Hypothalamus (tissue), 51 donors: Measurements from ENCODE around the gene KRTAP15-1.

Experiments
- DNase-seq, 51 donors: peaks; one replicate each; lab custom pipeline; 2025; lab: John Stamatoyannopoulos, UW

KRTAP15-1 gene

DNA sequence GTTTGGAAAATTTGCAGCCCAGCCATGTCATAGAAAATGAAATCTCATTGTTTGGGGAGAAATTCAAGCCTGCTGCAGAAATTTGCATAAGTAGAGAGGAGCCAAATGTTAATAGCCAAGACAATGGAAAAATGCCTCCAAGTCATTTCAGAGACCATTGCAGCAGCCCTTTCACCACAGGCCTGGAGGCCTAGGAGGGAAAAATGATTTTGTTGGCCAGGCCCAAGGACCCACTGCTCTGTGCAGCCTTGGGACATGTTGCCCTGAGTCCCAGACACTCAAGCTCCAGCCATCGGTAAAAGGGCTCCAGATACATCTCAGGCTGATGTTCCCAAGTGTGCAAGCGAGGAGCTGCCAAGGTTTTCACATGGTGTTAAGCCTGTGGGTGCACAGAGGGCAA lies 46.1 kb downstream of the KRTAP15-1 start:
- no peak for DNase-seq

- DNase-seq = no peak
Observed at GRCh38 chr21:30487336-30487735, 47.3 kb downstream of the KRTAP15-1 start, which contains the start of gene KRTAP19-2. TSS of gene KRTAP19-2 (minus strand) at chr21:30487436. CDS start at chr21:30487348, 88 bp downstream.
